Caco-2 (cell line): Measurements from ENCODE around the gene CAMK1D. TPM values are rescaled to one million over a fixed set of nuclear protein-coding genes. Genes with fewer than 3 reads are reported as not detected.

ENCODE experiments used
- BruUV-seq: library from RNA; stranded (reverse); fragments of 400-500 nt; replicated peaks from 2 replicates; lab custom pipeline; 2021; lab: Mats Ljungman, UMichigan
- CTCF ChIA-PET: fragments of 300-600 bp; sonication (Branson Sonifier 250); formaldehyde crosslinking; loops from one replicate; lab custom pipeline; 2022; ENCODE audit warnings: antibody characterized with exemption; lab: Charles Lee
- POLR2A ChIA-PET: fragments of 300-600 bp; sonication (Branson Sonifier 250); formaldehyde crosslinking; loops from one replicate; lab custom pipeline; 2022; ENCODE audit warnings: antibody characterized with exemption; lab: Charles Lee
- DNase-seq, 2 experiments: peaks; one replicate each; pipeline versions ENCODE4 v3.0.0 to v3.0.0-alpha.2; 2020 to 2022
- H3K27me3 ChIP-seq: replicated peaks from 2 replicates; pipeline ENCODE4 v1.6.0; 2011; ENCODE audit warnings: low read length; ENCODE audit not compliant: control insufficient read depth, insufficient read depth
- H3K36me3 ChIP-seq: 2 replicates; pipeline ENCODE4 v1.5.1; 2011; ENCODE audit warnings: low read length; ENCODE audit not compliant: control insufficient read depth, insufficient read depth
- H3K4me1 ChIP-seq: fragments of 250-450 bp; sonication (Bioruptor Pico); 2 replicates; pipeline ENCODE4 v1.5.1; 2020; ENCODE audit warnings: mild to moderate bottlenecking
- H3K4me3 ChIP-seq: 2 replicates; pipeline ENCODE4 v1.5.1; 2011; ENCODE audit warnings: low read depth, mild to moderate bottlenecking, control low read depth, low read length
- H3K9me3 ChIP-seq: fragments of 250-450 bp; sonication (Bioruptor Pico); 2 replicates; pipeline ENCODE4 v1.5.1; 2020; ENCODE audit warnings: mild to moderate bottlenecking, moderate library complexity
- H3K27ac Mint-ChIP-seq: one replicate; pipeline ENCODE4 v1.8.0; 2022; ENCODE audit warnings: mixed read lengths; ENCODE audit not compliant: unreplicated experiment
- H3K27me3 Mint-ChIP-seq: one replicate; pipeline ENCODE4 v1.8.0; 2022; ENCODE audit warnings: mixed read lengths; ENCODE audit not compliant: insufficient read depth, unreplicated experiment
- H3K36me3 Mint-ChIP-seq: one replicate; pipeline ENCODE4 v1.8.0; 2022; ENCODE audit warnings: mild to moderate bottlenecking, mixed read lengths; ENCODE audit not compliant: insufficient read depth, unreplicated experiment
- H3K4me1 Mint-ChIP-seq: one replicate; pipeline ENCODE4 v1.8.0; 2022; ENCODE audit warnings: low read depth, mixed read lengths; ENCODE audit not compliant: unreplicated experiment
- H3K4me3 Mint-ChIP-seq: one replicate; pipeline ENCODE4 v1.8.0; 2022; ENCODE audit warnings: mild to moderate bottlenecking, moderate library complexity, mixed read lengths; ENCODE audit not compliant: unreplicated experiment
- H3K9me3 Mint-ChIP-seq: one replicate; pipeline ENCODE4 v1.8.0; 2022; ENCODE audit warnings: mixed read lengths; ENCODE audit not compliant: unreplicated experiment
- intact Hi-C: fragments of 100-400 bp; cut with micrococcal nuclease; formaldehyde crosslinking; loops from one replicate; pipeline ENCODE4 v1.10.0; 2022; ENCODE audit not compliant: unreplicated experiment
- total RNA-seq: library from RNA; stranded (reverse); gene quantifications from 2 replicates; pipeline ENCODE4 v1.2.3, GENCODE V29; 2022
- TF ChIP-seq, protein P1 (sequence below), 2 experiments: fragments of 200-600 bp in 1 of 2; IDR thresholded peaks; 1 replicate in 1 of 2; 2 replicates in 1 of 2; pipeline versions ENCODE4 v1.5.1 to v1.8.0; 2011 to 2022; ENCODE audit warnings: antibody characterized with exemption in 1 of 2, control low read depth in 1 of 2, inconsistent platforms in 1 of 2, low read depth in 1 of 2, low read length in 1 of 2, mild to moderate bottlenecking in 1 of 2, moderate library complexity in 1 of 2; ENCODE audit not compliant: insufficient read depth in 1 of 2, severe bottlenecking in 1 of 2, unreplicated experiment in 1 of 2

CAMK1D gene
- total RNA-seq, 1 experiment from 2014 or later = 10.9 TPM

DNA sequence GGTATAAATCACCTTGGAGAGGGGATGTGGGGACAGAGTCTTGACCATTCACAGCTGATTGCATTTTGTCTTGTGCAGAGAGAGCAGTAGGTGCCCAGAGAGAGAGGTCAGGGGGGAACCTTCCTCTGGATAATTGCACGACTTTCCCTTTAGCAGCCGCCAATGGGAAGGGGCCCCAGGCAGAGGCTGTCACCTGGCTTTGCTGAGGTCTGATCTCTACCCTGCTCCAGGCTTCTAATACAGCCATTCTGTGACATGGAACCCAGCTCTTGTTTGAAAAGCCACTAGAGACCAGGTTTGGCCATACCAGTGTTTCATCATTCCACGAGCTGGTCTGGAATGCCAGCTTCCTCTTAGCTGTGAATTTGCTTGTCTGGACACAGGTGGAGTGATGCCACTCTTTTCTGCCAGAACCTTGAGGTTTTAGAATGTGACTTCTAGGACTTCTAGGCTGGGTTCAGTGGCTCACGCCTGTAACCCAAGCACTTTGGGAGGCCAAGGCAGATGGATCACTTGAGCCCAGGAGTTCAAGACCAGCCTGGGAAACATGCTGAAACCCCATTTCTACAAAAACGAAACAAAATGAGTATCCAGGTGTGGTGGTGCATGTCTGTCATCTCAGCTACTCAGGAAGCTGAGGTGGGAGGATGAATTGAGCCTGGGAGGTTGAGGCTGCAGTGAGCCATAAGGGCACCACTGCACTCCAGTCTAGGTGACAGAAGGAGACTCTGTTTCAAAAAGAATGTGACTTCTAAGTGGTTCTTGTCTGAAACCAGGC, 159.9 kb downstream of the CAMK1D start:
- no TSS peak for BruUV-seq
- ChIA-PET CTCF (no interaction called here), POLR2A (no interaction called here)
- Mint-ChIP-seq H3K9me3 (no peaks in the 10 kb centered on the region), H3K4me3 (no peak overlapping the region), H3K36me3 (no peaks in the 10 kb centered on the region), H3K27ac (no peak overlapping the region), H3K4me1 (no peaks in the 10 kb centered on the region), H3K27me3 (no peaks in the 10 kb centered on the region)
- Histone ChIP-seq H3K4me1 (no peaks in the 10 kb centered on the region), H3K36me3 (no peaks in the 10 kb centered on the region), H3K9me3 (no peaks in the 10 kb centered on the region), H3K4me3 (no peak overlapping the region), H3K27me3 (no peaks in the 10 kb centered on the region)
- intact Hi-C loops = no loop called here
- peak in 1 of 2 experiments; percentile 30 for DNase-seq
- TF ChIP-seq, protein P1, sequence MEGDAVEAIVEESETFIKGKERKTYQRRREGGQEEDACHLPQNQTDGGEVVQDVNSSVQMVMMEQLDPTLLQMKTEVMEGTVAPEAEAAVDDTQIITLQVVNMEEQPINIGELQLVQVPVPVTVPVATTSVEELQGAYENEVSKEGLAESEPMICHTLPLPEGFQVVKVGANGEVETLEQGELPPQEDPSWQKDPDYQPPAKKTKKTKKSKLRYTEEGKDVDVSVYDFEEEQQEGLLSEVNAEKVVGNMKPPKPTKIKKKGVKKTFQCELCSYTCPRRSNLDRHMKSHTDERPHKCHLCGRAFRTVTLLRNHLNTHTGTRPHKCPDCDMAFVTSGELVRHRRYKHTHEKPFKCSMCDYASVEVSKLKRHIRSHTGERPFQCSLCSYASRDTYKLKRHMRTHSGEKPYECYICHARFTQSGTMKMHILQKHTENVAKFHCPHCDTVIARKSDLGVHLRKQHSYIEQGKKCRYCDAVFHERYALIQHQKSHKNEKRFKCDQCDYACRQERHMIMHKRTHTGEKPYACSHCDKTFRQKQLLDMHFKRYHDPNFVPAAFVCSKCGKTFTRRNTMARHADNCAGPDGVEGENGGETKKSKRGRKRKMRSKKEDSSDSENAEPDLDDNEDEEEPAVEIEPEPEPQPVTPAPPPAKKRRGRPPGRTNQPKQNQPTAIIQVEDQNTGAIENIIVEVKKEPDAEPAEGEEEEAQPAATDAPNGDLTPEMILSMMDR (IDR thresholded peaks at IDR 0.05; ENCODE audit: insufficient read depth in 1 of 2, low read depth in 1 of 2, low read length in 1 of 2, severe bottlenecking in 1 of 2, unreplicated experiment in 1 of 2) = no peak

DNA sequence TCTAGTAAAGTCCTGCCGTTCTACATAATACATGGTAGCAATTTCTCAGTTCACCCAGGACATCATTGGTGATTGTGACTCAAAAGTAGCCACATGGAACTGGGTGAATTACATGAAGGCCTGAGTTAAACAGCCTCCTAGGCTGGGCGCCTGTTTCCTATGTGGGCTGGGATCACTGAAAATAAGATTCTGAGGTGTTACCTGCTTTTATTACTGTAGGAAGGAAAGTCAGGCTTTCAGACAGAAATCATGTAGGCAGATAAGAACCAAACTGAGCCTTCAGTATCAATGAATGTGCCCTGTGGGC, 160.4 kb downstream of the CAMK1D start:
- CTCF ChIA-PET = no interaction called here
- Histone ChIP-seq H3K27me3 (no peaks in the 10 kb centered on the region), H3K36me3 (no peaks in the 10 kb centered on the region), H3K9me3 (no peaks in the 10 kb centered on the region), H3K4me1 (no peaks in the 10 kb centered on the region), H3K4me3 (no peak overlapping the region)
- intact Hi-C loops = no loop called here
- Mint-ChIP-seq H3K36me3 (no peaks in the 10 kb centered on the region), H3K4me3 (no peak overlapping the region), H3K9me3 (no peaks in the 10 kb centered on the region), H3K27me3 (no peaks in the 10 kb centered on the region), H3K27ac (no peak overlapping the region), H3K4me1 (no peaks in the 10 kb centered on the region)
- TF ChIP-seq, protein P1 (IDR thresholded peaks at IDR 0.05; ENCODE audit: insufficient read depth in 1 of 2, low read depth in 1 of 2, low read length in 1 of 2, severe bottlenecking in 1 of 2, unreplicated experiment in 1 of 2) = no peak
- peak in 1 of 2 experiments; percentile 2 for DNase-seq
- POLR2A ChIA-PET = no interaction called here
- no TSS peak for BruUV-seq

DNA sequence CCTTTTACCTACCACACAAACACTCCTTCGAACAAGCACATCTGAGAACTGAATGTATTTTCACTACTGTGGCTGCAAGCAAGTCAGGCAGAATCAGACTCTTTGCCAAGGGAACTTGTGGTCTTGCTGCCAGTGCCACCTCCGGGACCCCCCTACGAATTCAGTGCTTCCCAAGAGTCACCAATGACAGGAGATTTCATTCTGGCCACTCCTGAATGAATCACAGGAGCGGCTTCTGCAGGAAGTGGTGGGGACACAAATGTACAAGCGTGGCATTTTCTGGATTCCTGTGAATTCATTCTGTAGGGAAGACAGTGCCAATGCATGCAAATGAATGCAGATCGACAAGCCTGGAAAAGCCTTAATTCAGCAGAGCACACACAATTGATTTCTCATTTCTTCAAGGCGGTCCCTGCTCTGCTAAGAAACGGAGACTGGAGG, 161.2 kb downstream of the CAMK1D start:
- no peak overlapping the region for H3K27ac Mint-ChIP-seq
- intact Hi-C loops = no loop called here
- no peaks in the 10 kb centered on the region for H3K27me3 Mint-ChIP-seq

More for the DNA sequence above, 161.2 kb downstream of the CAMK1D start:
- no peaks in the 10 kb centered on the region for H3K4me1 ChIP-seq
- no TSS peak for BruUV-seq
- no peaks in the 10 kb centered on the region for H3K36me3 Mint-ChIP-seq
- peak in 1 of 2 experiments; percentile 13 for DNase-seq
- POLR2A ChIA-PET = no interaction called here
- TF ChIP-seq, protein P1 (IDR thresholded peaks at IDR 0.05; ENCODE audit: insufficient read depth in 1 of 2, low read depth in 1 of 2, low read length in 1 of 2, severe bottlenecking in 1 of 2, unreplicated experiment in 1 of 2) = no peak
- CTCF ChIA-PET = no interaction called here
- H3K4me3 Mint-ChIP-seq = no peak overlapping the region
- no peaks in the 10 kb centered on the region for H3K9me3 ChIP-seq
- H3K4me1 Mint-ChIP-seq = no peaks in the 10 kb centered on the region
- H3K36me3 ChIP-seq = no peaks in the 10 kb centered on the region
- H3K9me3 Mint-ChIP-seq = no peaks in the 10 kb centered on the region
- H3K27me3 ChIP-seq = no peaks in the 10 kb centered on the region
- H3K4me3 ChIP-seq = no peak overlapping the region
